Stimulated activated CD4-positive, alpha-beta T cell treated with anti-CD3 and anti-CD28 coated beads, Interleukin-4, amount 100 ng/mL, for 24 hours (primary cell): ENCODE results near the gene RILPL2.
A peak's percentile ranks its signal among the peaks of the same experiment; 100 is the strongest.
"Not testable (repeated sequence)": the region's sequence is repeated elsewhere in the genome, so short reads cannot be mapped to it uniquely, and the experiment has no call there.

Experiments
- DNase-seq: peaks from one replicate; pipeline ENCODE4 v3.0.0-alpha.2; 2020

Gene RILPL2

GRCh38 chr12:123449249-123449733, 12.8 kb upstream of the RILPL2 start:
- no peak for DNase-seq

GRCh38 chr12:123446333-123446713, 9.8 kb upstream of the RILPL2 start:
- no peak for DNase-seq

DNA sequence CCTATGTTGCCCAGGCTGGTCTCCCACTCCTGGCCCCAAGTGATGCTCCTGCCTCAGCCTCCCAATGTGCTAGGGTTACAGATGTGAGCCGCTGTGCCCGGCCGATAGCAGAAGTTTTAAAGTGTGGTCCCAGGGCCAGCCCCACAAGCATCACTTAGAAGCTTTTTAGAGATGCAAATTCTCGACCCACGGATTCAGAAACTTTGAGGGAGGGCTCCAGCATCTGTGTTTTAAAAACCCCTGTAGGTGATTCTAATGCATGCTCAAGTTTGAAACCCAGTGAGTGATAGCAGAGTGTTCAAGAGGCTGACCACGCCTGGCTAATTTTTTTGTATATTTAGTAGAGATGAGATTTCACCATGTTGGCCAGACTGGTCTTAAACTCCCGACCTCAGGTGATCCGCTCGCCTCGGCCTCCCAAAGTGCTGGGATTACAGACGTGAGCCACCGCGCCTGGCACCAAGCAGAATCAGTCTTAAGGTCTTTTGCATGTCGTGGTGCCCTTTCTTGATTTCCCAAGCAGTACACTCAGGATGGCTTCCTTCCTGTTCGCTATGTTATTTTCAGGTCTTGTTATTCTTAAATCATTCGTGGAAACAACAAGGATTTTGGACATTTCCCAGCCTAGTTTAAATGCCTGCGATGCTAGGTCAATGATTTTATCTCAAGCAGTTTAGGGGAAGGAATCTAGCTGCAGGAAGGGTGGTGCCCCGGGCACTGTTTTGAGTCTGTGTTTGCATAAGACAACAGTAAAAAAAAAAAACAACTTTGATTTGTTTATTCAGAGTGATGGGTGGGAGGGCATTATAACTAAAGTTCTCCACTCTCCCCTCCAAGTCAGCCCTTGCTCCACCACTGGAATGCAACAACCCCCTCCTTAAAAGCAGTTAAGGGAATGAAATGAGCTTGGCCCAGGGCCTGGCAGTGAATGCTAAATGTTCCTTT, 9.2 kb upstream of the RILPL2 start:
- no peak for DNase-seq

- DNase-seq: no peak
Observed at GRCh38 chr12:123444092-123445026, 7.9 kb upstream of the RILPL2 start.

DNA sequence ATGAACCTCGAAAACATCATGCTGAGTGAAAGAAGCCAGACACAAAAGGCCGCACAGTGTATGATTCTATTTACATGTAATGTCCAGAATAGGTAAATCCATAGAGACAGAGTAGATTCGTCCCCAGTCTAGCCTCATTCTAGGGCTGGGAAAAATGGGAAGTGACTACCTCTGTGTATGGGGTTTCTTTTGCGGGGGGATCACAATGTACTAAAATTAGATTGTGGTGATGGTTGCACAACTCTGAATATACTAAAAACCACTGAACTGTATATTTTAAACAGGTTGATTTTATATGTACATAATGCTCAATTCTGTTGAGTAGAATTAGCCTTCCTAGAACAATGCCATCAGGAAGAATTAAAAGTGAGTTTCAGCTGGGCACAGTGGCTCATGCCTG, 6.3 kb upstream of the RILPL2 start:
- DNase-seq: no peak

DNA sequence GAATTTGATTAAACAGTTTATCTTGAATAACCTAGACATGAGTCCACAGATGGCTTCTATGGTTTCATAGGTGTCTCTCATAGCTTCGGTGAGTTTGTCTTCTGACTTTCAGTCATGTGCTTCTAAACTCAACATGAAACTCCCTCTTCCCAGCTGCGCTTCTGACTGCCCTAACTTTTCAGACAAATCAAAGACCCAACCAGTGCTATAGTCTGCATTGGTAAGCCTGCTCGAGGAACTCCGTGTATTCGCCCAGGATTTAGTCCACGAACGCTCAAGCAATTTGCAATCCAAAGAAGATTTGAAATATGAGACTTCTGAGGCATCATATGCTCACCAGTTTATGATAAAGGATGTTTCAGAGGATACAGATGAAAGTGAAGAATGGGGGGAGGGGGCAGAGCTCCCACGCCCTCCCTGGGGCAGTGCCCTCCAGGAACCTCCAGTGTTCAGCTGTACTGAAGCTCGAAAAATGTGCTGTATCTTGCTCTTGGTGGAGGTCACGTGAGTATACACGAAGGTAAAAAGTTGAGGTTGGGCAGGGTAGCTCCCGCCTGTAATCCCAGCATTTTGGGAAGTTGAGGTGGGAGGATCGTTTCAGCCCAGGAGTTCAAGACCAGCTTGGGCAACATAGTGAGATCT, 5.2 kb upstream of the RILPL2 start:
- DNase-seq: no peak

- DNase-seq: no peak
Observed at GRCh38 chr12:123435636-123436016, 858 bp downstream of the RILPL2 start.

- DNase-seq: no peak
Observed at GRCh38 chr12:123433615-123434014, 2.9 kb downstream of the RILPL2 start.

DNA sequence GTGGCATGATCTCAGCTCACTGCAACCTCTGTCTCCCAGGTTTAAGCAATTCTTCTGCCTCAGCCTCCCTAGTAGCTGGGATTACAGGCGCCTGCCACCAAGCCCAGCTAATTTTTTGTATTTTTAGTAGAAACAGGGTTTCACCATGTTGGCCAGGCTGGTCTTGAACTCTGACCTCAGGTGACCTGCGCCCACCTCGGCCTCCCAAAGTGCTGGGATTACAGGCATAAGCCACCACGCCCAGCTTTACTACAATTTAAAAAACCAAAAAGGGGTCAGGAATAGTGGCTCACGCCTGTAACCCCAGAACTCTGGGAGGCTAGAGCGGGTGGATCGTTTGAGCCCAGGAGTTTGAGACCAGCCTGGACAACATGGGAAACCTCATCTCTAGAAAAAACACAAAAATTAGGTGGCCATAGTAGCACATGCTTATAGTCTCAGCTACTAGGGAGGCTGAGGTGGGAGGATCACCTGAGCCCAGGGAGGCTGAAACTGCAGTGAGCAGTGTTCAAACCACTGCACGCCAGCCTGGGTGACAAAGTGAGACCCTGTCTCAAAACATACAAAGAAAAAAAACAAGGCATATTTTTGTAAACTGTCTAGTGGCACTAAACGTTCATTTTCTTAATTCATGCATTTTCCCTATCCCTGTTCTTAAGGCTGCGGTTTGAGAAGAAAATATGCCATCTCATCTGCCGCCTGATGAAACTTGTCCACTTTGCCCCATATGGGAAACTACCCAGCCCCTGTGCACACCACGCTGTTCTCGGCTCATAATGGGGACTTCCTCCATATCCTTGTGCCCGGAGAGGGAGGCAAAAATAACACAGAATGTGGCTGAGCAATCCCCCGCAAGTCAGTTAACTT, 4.3 kb downstream of the RILPL2 start:
- peak; percentile 40 for DNase-seq

DNA sequence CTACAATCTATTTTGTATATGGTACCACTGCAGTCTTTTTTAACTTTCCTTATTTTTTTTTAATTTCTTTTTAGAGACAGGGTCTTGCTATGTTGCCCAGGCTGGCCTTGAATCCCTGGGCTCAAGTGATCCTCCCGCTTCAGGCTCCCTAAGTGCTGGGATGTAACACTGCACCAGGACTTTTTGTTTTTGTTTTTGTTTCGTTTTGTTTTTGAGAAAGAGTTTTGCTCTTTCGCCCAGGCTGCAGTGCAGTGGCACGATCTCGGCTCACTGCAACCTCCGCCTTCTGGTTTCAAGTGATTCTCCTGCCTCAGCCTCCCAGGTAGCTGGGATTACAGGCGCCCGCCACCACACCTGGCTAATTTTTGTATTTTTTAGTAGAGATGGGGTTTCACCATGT, 7.4 kb downstream of the RILPL2 start:
- DNase-seq: not testable (repeated sequence)

GRCh38 chr12:123428591-123428990, 7.9 kb downstream of the RILPL2 start:
- DNase-seq: no peak

- DNase-seq: peak; percentile 29
Observed at GRCh38 chr12:123427036-123427769, 9.3 kb downstream of the RILPL2 start.

DNA sequence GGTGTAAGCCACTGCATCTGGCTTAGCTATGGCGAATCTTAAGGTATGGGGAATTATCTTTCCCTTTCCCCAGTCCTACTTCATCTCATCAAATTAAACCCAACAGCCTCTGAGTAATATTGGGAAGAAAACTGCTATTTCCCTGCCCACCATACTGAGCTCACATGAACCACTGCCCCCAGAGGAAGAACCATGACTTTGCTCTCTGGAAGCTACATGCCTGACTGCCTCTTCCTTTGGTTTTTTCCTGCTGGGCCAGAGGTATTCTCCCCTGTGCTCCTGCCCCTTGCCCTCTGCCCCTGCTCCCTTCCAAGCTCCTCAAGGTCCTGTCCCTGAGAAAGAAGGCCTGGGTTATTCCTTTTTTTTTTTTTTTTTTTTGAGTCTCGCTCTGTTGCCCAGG, 15.2 kb downstream of the RILPL2 start:
- no peak for DNase-seq

- no peak for DNase-seq
Observed at GRCh38 chr12:123410041-123410412, 26.5 kb downstream of the RILPL2 start.

DNA sequence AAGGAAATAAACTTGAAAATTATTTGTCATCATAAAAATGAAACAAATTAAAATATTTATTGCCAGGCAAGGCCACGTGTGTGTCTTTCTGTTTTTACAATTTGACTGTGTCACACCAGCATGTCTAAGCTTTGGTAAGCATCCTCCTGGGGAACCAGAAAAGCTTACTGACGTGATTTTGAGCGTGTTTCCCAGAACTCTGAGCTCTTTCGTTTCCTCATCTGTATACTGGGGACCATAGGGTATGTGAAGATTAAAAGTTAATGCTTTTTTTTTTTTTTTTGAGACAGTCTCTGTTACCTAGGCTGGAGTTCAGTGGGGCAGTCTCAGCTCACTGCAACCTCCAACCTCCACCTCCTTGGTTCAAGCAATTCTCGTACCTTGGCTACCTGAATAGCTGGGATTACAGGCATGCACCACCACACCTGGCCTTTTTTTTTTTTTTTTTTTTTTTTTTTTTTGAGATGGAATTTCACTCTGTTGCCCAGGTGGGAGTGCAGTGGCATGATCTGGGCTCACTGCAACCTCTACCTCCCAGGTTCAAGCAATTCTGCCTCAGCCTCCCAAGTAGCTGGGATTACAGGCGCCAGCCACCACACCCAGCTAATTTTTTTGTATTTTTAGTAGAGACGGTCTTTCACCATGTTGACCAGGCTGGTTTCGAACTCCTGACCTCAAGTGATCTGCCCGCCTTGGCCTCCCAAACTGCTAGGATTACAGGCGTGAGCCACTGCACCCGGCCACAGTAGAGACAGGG, 27.0 kb downstream of the RILPL2 start:
- not testable (repeated sequence) for DNase-seq

GRCh38 chr12:123408619-123409018, 27.9 kb downstream of the RILPL2 start:
- not testable (repeated sequence) for DNase-seq

DNA sequence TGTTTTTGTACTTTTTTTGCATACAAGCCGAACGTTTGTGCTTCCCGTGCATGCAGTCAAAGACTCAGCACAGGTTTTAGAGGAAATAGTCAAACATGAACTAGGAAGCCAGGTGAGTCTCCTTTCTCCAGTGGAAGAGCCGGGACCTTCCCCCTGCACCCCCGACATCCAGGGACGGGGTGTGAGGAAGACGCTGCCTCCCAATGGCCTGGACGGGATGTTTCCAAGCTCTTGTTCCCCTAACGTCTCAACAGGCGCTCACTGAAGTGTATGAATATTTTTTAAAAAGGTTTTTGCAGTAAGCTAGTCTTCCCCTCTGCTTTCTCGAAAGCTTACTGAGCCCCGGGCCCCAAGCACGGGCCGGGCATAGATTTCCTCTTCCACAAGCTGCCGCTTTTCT, 28.6 kb downstream of the RILPL2 start:
- not testable (repeated sequence) for DNase-seq

DNA sequence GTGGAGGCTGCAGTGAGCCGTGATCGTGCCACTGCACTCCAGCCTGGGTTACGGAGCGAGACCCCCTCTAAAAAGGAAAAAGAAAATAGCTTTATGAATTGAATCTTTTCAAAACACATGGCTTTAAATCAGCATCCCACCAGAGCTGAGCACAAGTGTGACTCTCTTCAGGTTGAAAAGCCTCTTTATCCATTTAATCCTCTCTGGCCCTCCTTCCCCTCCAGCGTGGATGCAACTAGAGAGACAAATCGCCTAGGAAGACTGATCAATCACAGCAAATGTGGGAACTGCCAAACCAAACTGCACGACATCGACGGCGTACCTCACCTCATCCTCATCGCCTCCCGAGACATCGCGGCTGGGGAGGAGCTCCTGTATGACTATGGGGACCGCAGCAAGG, 29.2 kb downstream of the RILPL2 start:
- DNase-seq: not testable (repeated sequence)

GRCh38 chr12:123404581-123404980, 31.9 kb downstream of the RILPL2 start:
- DNase-seq: no peak
